ENCODE data around the gene MMP1.

Gene MMP1

DNA sequence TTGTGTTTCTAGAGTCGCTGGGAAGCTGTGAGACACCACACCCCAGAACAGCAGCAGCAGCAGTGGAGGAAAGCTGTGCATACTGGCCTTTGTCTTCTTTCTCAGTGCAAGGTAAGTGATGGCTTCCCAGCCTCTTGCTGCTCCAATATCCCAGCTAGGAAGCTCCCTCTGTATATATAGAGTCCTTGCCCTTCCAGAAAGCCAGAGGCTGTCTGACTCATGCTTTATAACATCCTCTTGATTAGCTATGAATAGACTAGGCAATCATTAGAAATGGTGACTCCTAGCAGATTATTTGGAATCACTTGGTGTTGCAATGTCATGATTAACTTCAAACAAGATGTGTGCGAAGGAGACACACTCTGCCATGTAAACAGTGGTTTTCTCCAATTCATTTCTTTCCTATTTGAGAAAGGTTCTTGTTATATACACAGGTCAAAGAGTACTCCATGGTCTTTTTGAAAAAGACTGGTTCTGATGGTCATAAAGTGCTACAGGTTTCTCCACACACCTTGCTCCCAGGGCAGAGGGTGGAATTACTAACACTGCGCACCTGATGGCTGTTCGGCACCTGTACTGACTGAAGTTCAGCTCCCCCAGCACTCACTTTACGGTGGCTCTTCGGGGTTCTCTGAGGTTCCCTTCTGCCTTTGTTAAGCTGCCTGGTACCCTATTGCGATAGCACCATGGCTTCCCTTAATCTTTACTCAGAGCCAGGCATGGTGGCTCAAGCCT, at the start of gene MMP1:
TSS of gene MMP1 (minus strand) at position 149 of the 735 bp plus-strand sequence. CDS start at position 81, 68 bp downstream.
- DNase-seq, result no peak

GRCh38 chr11:102846292-102846691, 48.3 kb upstream of the MMP1 start:
- DNase-seq, result no peak

DNA sequence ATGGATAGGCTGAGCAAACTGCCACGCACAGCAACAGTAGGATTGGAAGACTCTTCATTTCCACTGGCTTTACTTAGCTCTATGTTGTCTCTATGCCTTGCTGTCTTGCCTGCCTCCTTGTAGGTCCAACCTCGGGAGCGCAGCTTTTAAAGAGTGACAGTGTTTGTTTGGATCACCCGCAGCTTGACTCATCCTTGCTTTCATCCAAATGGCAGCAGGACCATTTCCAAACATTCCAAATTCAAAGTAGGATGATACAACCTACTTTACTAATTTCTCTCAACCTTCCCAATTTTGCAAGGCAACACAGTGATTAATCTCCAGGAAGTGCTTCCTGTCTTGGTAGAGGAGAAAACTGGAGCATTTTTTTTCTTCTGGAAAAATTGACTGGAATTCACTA, 45.5 kb upstream of the MMP1 start, which contains the start of gene MMP3:
TSS of gene MMP3 (minus strand) at position 121 of the 400 bp plus-strand sequence. CDS start at position 58, 63 bp downstream.
- DNase-seq, result no peak

DNA sequence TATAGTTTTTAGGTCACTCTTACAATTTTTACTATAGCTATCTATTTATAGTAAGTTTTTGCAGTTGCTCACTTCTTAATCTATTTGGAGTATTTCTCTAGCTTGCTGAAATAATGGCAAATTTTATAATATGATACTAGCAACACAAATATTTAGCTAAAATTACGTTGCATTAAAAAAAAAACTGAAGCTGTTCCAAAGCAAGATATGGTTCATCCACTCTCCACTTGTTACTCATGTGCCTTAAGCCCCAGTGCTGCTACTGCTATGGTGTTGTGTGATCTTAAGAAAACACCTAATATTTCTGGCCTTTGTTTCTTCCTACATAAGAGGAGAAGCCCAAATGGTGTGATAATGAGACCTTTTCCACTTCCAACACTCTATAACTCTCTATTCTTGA, 45.0 kb upstream of the MMP1 start:
- no peak for DNase-seq

DNA sequence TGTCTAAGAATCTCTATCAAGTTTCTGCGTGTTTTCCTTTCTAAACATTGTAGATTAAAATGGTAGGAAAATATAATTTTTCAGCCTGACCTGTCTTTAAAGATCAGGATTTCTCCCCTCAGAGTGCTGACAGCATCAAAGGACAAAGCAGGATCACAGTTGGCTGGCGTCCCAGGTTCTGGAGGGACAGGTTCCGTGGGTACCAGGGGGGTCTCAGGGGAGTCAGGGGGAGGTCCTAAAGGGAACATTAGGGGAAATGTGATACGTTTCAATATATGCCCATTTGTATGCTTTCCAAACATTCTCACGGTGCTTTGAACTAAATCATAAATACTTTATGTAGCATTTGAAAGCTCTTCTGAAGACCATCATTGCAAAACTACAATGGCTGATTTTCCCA, 42.1 kb upstream of the MMP1 start:
- DNase-seq, result no peak

DNA sequence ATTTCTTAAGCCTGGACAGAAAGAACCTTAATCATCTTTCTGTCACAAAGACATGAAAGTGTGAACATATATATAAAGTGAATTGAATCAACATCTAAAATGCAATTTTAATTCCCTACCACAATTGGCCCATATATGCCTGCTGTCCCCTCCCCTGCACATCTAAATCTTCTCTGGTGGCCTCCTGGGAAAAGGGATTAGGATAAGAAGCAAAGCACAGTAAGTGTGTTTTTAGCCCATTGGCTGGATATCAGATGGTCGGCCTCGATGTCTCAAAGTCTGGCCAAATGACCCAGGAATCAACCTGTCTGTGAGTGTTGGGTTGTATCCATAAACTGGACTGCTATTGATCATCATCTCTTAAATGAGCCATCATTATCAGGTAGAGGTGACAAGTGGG, 39.7 kb upstream of the MMP1 start:
- no peak for DNase-seq

GRCh38 chr11:102837156-102837555, 39.2 kb upstream of the MMP1 start:
- no peak for DNase-seq

- no peak for DNase-seq
These were observed 38.4 kb upstream of the MMP1 start for GRCh38 chr11:102836290-102836875.

DNA sequence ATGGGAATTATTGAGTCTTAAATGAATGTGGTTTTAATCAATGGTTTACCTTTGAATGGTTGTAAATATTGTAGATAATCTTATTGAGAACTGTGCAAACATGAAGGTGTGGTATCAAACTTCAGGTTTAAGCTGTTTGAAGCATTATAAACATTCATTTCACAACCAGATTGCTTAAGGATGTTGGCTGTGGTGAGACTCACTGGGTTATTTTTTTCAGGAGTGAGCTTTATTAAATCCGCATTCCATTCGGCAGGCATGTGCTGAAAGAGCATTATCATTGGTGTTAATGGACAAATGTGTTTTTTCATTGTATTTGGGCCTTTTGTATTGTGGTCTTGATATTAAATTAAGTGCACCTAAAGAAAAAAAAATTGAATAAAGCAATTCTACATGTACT, 35.8 kb upstream of the MMP1 start:
- DNase-seq, result no peak

DNA sequence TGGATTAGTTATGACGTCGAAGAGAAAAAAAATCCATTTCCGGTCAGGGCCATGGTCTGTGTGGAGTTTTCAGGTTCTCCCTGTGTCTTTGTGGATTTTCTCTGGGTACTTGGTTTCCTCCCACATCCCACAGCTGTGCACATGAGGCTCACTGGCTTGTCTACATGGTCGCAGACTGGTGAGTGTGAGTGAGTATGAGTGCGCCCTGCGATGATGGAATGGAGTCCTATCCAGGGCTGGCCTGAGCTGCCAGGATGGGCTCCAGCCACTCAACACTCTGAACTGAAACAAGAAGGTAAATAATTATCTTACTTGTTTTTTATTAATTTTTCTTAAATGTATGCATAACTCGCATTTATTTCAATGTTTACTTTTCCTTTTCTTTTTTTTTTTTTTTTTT, 34.7 kb upstream of the MMP1 start:
- DNase-seq, result no peak

- no peak for DNase-seq
These were observed 33.8 kb upstream of the MMP1 start for GRCh38 chr11:102831489-102832440.

GRCh38 chr11:102831128-102831488, 33.1 kb upstream of the MMP1 start:
- no peak for DNase-seq

GRCh38 chr11:102830001-102830727, 32.2 kb upstream of the MMP1 start:
- no peak for DNase-seq

- no peak for DNase-seq
These were observed 31.5 kb upstream of the MMP1 start for GRCh38 chr11:102829316-102830000.

DNA sequence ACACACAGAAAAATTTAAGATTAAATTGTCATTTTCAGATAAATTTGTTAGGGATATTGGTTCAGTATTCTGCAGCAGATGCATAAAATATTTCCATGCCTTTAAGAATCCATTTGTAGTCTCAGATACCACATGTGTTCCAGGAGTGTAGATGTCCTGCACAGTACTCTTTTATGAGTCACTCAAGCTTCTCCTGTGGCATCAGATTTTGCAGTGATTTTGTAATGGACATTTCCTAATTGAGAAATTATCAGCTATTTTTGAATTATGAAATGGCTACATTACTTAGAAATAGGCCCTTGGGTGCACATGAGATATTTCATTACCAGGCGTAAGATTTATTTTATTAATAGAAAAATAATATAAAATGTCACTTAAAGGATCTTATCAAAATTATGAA, 26.6 kb upstream of the MMP1 start:
- no peak for DNase-seq

DNA sequence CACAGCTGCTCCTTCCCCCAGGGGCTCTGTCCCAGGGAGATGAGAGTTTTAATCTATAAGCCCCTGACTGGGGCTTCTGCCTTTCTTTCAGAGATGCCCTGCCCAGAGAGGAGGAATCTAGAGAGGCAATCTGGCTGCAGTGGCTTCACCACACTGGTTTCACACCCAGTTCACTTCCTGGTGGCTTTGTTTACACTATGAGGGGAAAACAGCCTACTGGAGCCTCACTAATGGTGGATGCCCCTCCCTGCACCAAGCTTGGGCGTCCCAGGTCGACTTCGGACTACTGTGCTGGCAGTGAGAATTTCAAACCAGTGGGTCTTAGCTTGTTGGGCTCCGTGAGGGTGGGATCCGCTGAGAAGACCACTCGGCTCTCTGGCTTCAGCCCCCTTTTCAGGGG, 21.5 kb upstream of the MMP1 start:
- no peak for DNase-seq

GRCh38 chr11:102813484-102813883, 15.5 kb upstream of the MMP1 start:
- no peak for DNase-seq

GRCh38 chr11:102812188-102812587, 14.2 kb upstream of the MMP1 start:
- no peak for DNase-seq

- DNase-seq, result no peak
These were observed 13.1 kb upstream of the MMP1 start for GRCh38 chr11:102810950-102811660.

DNA sequence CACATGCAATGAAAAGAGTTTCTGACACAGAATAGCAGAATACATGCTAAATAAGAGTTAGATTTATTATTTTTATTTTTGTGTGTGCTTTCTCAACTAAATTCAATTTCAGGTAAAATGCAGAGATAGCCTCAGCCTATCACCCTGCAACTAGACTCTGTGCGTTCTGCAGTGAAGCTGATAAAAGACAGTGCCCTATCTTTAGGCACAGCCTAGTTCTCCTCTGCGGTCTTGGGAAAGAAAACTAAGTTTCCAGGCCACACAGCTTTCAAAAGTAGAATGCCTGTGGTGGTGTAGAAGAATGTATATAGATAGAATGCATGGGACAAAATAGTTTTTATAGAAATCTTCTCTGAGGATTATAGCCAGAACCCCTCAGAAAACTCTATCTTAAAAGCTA, 12.0 kb upstream of the MMP1 start:
- DNase-seq, result no peak

GRCh38 chr11:102807921-102808320, 10.0 kb upstream of the MMP1 start:
- DNase-seq, result no peak

- DNase-seq, result no peak
These were observed 8.3 kb upstream of the MMP1 start for GRCh38 chr11:102806296-102806695.

Measured in DMS79 (cell line).